ENCODE data around the gene PRICKLE1.

PRICKLE1 gene

GRCh38 chr12:42458575-42458974, 131.0 kb downstream of the PRICKLE1 start:
- Histone ChIP-seq H3K79me2 (ENCODE audit: insufficient read depth, low read length) (no peaks in the 10 kb centered on the region), H3K4me2 (ENCODE audit: low read depth, low read length, poor library complexity, severe bottlenecking) (no peak overlapping the region), H3K9ac (ENCODE audit: low read depth, low read length, poor library complexity, severe bottlenecking) (no peak overlapping the region), H3K9me2 (replicated peaks; ENCODE audit: low read depth, low read length) (no peaks in the 10 kb centered on the region), H3K27me3 (ENCODE audit: insufficient read depth, low read length, poor library complexity, severe bottlenecking) (no peaks in the 10 kb centered on the region), H3K9me3 (ENCODE audit: insufficient read depth, low read depth, low read length) (no peaks in the 10 kb centered on the region), H3K4me1 (ENCODE audit: insufficient read depth, low read length, poor library complexity, severe bottlenecking) (no peaks in the 10 kb centered on the region), H4K20me1 (ENCODE audit: insufficient read depth, low read length, poor library complexity, severe bottlenecking) (no peaks in the 10 kb centered on the region), H2AFZ (ENCODE audit: low read length) (no peak overlapping the region), H3K4me3 (ENCODE audit: low read length, poor library complexity, severe bottlenecking) (no peak overlapping the region), H3F3A (ENCODE audit: low read depth) (no peaks in the 10 kb centered on the region), H3K36me3 (ENCODE audit: insufficient read depth, low read length) (no peaks in the 10 kb centered on the region)
- TF ChIP-seq EZH2phosphoT487 (IDR thresholded peaks at IDR 0.05; ENCODE audit: borderline replicate concordance) (no peak), CTCF (conservative IDR thresholded peaks at IDR 0.05; ENCODE audit: low read length) (peak; percentile 27)

GRCh38 chr12:42450248-42450647, 139.3 kb downstream of the PRICKLE1 start:
- Histone ChIP-seq H3K4me3 (ENCODE audit: low read length, poor library complexity, severe bottlenecking) (no peak overlapping the region), H3K4me1 (ENCODE audit: insufficient read depth, low read length, poor library complexity, severe bottlenecking) (peaks cover 2% of the 10 kb centered on the region), H3K4me2 (ENCODE audit: low read depth, low read length, poor library complexity, severe bottlenecking) (no peak overlapping the region), H3K79me2 (ENCODE audit: insufficient read depth, low read length) (no peaks in the 10 kb centered on the region), H3K9me3 (ENCODE audit: insufficient read depth, low read depth, low read length) (no peaks in the 10 kb centered on the region), H3K27me3 (ENCODE audit: insufficient read depth, low read length, poor library complexity, severe bottlenecking) (no peaks in the 10 kb centered on the region), H3K9me2 (replicated peaks; ENCODE audit: low read depth, low read length) (no peaks in the 10 kb centered on the region), H2AFZ (ENCODE audit: low read length) (no peak overlapping the region), H3K36me3 (ENCODE audit: insufficient read depth, low read length) (peaks cover 18% of the 10 kb centered on the region; the same call in 1 of the 2 replicates), H4K20me1 (ENCODE audit: insufficient read depth, low read length, poor library complexity, severe bottlenecking) (no peaks in the 10 kb centered on the region), H3K9ac (ENCODE audit: low read depth, low read length, poor library complexity, severe bottlenecking) (no peak overlapping the region), H3F3A (ENCODE audit: low read depth) (no peaks in the 10 kb centered on the region)
- no peak for TF ChIP-seq CTCF (conservative IDR thresholded peaks at IDR 0.05; ENCODE audit: low read length)
- no peak for TF ChIP-seq EZH2phosphoT487 (IDR thresholded peaks at IDR 0.05; ENCODE audit: borderline replicate concordance)

- H3K9me2 ChIP-seq (replicated peaks; ENCODE audit: low read depth, low read length): no peaks in the 10 kb centered on the region
- no peaks in the 10 kb centered on the region for H3K79me2 ChIP-seq (ENCODE audit: insufficient read depth, low read length)
- H3K27me3 ChIP-seq (ENCODE audit: insufficient read depth, low read length, poor library complexity, severe bottlenecking): no peaks in the 10 kb centered on the region
- H3K36me3 ChIP-seq (ENCODE audit: insufficient read depth, low read length): peaks cover 32% of the 10 kb centered on the region; the same call in 1 of the 2 replicates
- no peaks in the 10 kb centered on the region for H4K20me1 ChIP-seq (ENCODE audit: insufficient read depth, low read length, poor library complexity, severe bottlenecking)
- no peak overlapping the region for H3K9ac ChIP-seq (ENCODE audit: low read depth, low read length, poor library complexity, severe bottlenecking)
- no peak overlapping the region for H2AFZ ChIP-seq (ENCODE audit: low read length)
- no peak overlapping the region for H3K4me3 ChIP-seq (ENCODE audit: low read length, poor library complexity, severe bottlenecking)
- peaks cover 2% of the 10 kb centered on the region for H3K4me1 ChIP-seq (ENCODE audit: insufficient read depth, low read length, poor library complexity, severe bottlenecking)
- TF ChIP-seq CTCF (conservative IDR thresholded peaks at IDR 0.05; ENCODE audit: low read length): no peak
- TF ChIP-seq EZH2phosphoT487 (IDR thresholded peaks at IDR 0.05; ENCODE audit: borderline replicate concordance): no peak
- no peak overlapping the region for H3K4me2 ChIP-seq (ENCODE audit: low read depth, low read length, poor library complexity, severe bottlenecking)
- H3K9me3 ChIP-seq (ENCODE audit: insufficient read depth, low read depth, low read length): no peaks in the 10 kb centered on the region
- H3F3A ChIP-seq (ENCODE audit: low read depth): no peaks in the 10 kb centered on the region
Observed at GRCh38 chr12:42448841-42449240, 140.7 kb downstream of the PRICKLE1 start.

Data from Loucy (cell line).